Stomach (tissue), 9 donors: Measurements from ENCODE around the gene STXBP5. TPM values are rescaled to one million over a fixed set of nuclear protein-coding genes. Genes with fewer than 3 reads are reported as not detected.

Source experiments
- DNase-seq, 2 donors: peaks; one replicate each; pipeline versions ENCODE4 v3.0.0 to v3.0.0-alpha.2; 2013 to 2019
- H3K27ac ChIP-seq, 5 donors: fragments of 200-600 bp in 4 of 5; sonication (generic) in 4 of 5; one replicate each; pipeline ENCODE4 v1.5.1; 2013 to 2019; ENCODE audit warnings: mild to moderate bottlenecking in 1 of 5, moderate library complexity in 1 of 5
- H3K27me3 ChIP-seq, 3 donors: fragments of 200-600 bp; sonication (generic); one replicate each; pipeline ENCODE4 v1.5.1; 2017 to 2019; ENCODE audit warnings: mixed run types in 1 of 3
- H3K36me3 ChIP-seq, 4 donors: fragments of 200-600 bp; sonication (generic); 1 replicate in 3 of 4; 2 replicates in 1 of 4; pipeline ENCODE4 v1.5.1; 2016 to 2019
- H3K4me1 ChIP-seq, 4 donors: fragments of 200-600 bp; sonication (generic); one replicate each; pipeline ENCODE4 v1.5.1; 2016 to 2019
- H3K4me3 ChIP-seq, 4 donors: fragments of 200-600 bp; sonication (generic) in 3 of 4; one replicate each; pipeline ENCODE4 v1.5.1; 2016 to 2019; ENCODE audit warnings: mild to moderate bottlenecking in 1 of 4
- H3K9me3 ChIP-seq, 4 donors: fragments of 200-600 bp; sonication (generic); one replicate each; pipeline ENCODE4 v1.5.1; 2016 to 2019
- EP300 ChIP-seq: sonication (generic); formaldehyde crosslinking; IDR thresholded peaks from one replicate; pipeline ENCODE4 v1.6.1; 2017; ENCODE audit warnings: antibody characterized with exemption
- POLR2A ChIP-seq, 4 donors: fragments of 450-650 bp; IDR thresholded peaks; one replicate each; pipeline ENCODE4 v1.6.1; 2016; ENCODE audit warnings: antibody characterized with exemption in 4 of 4, control low read depth in 2 of 4, mild to moderate bottlenecking in 1 of 4, moderate library complexity in 1 of 4
- POLR2AphosphoS5 ChIP-seq, 3 donors: sonication (generic); formaldehyde crosslinking; IDR thresholded peaks; one replicate each; pipeline ENCODE4 v1.6.1; 2016; ENCODE audit warnings: antibody characterized with exemption in 3 of 3
- WGBS, 5 donors: extraction: QIAGEN DNeasy Blood & Tissue Kit in 3 of 5; methylation state at CpG; one replicate each; pipeline versions ENCODE4 v1.1.5 to v1.1.7; 2013 to 2018; 5-methylcytosine and 5-hydroxymethylcytosine counted together
- intact Hi-C: fragments of 100-400 bp; cut with DNase I; formaldehyde crosslinking; loops from one replicate; pipeline ENCODE4 v1.15.1; 2023; ENCODE audit warnings: low total_unique reads
- polyA plus RNA-seq, 3 donors: library from polyadenylated mRNA; stranded (reverse); fragments of 200-250 nt; gene quantifications; one replicate each; pipeline ENCODE4 v1.2.3, GENCODE V29; 2013
- total RNA-seq, 5 donors: library from RNA; depleted of rRNA; stranded (reverse); fragments of >200 nt; gene quantifications; one replicate each; pipeline versions ENCODE4 v1.1.0 to v1.2.3, GENCODE V29; 2014 to 2016
- TF ChIP-seq, protein P1 (sequence below), 7 experiments: fragments of 450-650 bp in 4 of 7; fragments of 200-600 bp in 3 of 7; sonication (generic) in 3 of 7; IDR thresholded peaks; one replicate each; pipeline ENCODE4 v1.5.1; 2016 to 2019; ENCODE audit warnings: antibody characterized with exemption in 7 of 7, control low read depth in 2 of 7, mild to moderate bottlenecking in 1 of 7
- donor health status: healthy with polysubstance abuse.
- donor health status: Bipolar disorder and iron deficiency.
- donor health status: healthy.

The STXBP5 gene
- total and polyA plus RNA-seq, 8 donors, result 5.9 to 56.2 (median 15.8) TPM

DNA sequence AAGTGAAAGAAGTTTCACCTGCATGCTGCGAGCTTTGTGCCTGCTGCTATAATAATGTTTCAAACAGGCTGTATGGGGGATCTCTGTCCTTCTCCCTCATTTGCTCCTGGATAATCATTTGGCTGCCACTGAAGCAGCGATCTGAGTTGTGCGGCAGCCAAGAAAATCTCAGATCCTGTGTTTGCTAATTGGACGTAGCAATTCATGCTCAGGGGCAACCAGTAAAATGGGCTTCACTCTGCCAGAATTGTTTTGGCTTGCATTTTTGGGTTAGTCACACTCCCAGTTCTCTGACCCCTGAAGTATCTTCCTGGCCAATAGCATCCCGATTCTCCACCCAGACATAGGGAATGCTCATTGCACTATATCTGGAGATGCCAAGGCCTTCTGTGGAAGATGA lies 13.7 kb upstream of the STXBP5 start:
- intact Hi-C loops, result no loop called here
- 58 to 78% (median 73%) methylated on average over 5 of the region's 5 CpGs for WGBS, 5 donors

DNA sequence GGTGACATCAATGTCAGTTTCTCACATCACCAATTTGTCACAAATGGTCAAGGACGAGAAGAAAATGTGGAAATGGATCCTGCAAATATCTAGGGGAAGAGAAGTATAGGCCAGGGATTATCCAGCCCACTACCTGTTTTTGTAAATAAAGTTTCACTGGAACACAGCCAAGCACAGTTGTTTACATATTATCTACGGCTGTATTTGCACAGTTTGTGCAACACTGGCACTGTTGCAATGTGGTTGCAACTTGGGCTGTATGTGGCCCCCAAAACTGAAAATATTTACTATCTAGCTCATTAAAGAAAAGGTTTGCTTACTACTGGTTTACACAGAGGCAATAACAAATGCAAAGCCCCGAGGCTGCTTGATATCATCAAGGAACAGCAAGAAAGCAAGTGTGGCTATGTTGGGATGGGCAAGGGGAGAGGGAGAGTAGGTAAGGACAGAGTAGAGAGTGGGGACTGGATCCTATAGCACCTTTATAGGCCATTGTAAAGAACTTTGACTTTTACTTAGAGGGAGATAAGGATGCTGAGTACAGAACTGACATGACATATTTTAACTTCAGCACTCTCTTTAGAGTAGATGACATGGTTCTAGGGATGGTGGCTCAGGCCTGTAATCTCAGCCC lies 11.8 kb upstream of the STXBP5 start:
- H3K4me1 ChIP-seq, result no peaks in the 10 kb centered on the region
- H3K4me3 ChIP-seq, result no peak overlapping the region
- H3K27ac ChIP-seq, result no peak overlapping the region
- WGBS, 5 donors, result 33 to 54% (median 49%) methylated on average over 3 of the region's 3 CpGs
- no peaks in the 10 kb centered on the region for H3K36me3 ChIP-seq
- H3K9me3 ChIP-seq, result no peaks in the 10 kb centered on the region
- no peaks in the 10 kb centered on the region for H3K27me3 ChIP-seq
- intact Hi-C loops, result no loop called here
- TF ChIP-seq EP300 (no peak), POLR2A (IDR thresholded peaks at IDR 0.05) (no peak), POLR2AphosphoS5 (IDR thresholded peaks at IDR 0.05) (no peak)
- TF ChIP-seq, protein P1, sequence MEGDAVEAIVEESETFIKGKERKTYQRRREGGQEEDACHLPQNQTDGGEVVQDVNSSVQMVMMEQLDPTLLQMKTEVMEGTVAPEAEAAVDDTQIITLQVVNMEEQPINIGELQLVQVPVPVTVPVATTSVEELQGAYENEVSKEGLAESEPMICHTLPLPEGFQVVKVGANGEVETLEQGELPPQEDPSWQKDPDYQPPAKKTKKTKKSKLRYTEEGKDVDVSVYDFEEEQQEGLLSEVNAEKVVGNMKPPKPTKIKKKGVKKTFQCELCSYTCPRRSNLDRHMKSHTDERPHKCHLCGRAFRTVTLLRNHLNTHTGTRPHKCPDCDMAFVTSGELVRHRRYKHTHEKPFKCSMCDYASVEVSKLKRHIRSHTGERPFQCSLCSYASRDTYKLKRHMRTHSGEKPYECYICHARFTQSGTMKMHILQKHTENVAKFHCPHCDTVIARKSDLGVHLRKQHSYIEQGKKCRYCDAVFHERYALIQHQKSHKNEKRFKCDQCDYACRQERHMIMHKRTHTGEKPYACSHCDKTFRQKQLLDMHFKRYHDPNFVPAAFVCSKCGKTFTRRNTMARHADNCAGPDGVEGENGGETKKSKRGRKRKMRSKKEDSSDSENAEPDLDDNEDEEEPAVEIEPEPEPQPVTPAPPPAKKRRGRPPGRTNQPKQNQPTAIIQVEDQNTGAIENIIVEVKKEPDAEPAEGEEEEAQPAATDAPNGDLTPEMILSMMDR (IDR thresholded peaks at IDR 0.05), result no peak
- DNase-seq, result peak in 1 of 2 donors; percentile 23

More for the DNA sequence above, 13.7 kb upstream of the STXBP5 start:
- Histone ChIP-seq H3K27me3 (no peaks in the 10 kb centered on the region), H3K36me3 (no peaks in the 10 kb centered on the region), H3K4me3 (no peak overlapping the region), H3K27ac (no peak overlapping the region), H3K4me1 (no peaks in the 10 kb centered on the region), H3K9me3 (no peaks in the 10 kb centered on the region)
- no peak for DNase-seq
- TF ChIP-seq POLR2AphosphoS5 (IDR thresholded peaks at IDR 0.05) (no peak), POLR2A (IDR thresholded peaks at IDR 0.05) (no peak), EP300 (no peak)
- TF ChIP-seq, protein P1 (IDR thresholded peaks at IDR 0.05), result no peak

DNA sequence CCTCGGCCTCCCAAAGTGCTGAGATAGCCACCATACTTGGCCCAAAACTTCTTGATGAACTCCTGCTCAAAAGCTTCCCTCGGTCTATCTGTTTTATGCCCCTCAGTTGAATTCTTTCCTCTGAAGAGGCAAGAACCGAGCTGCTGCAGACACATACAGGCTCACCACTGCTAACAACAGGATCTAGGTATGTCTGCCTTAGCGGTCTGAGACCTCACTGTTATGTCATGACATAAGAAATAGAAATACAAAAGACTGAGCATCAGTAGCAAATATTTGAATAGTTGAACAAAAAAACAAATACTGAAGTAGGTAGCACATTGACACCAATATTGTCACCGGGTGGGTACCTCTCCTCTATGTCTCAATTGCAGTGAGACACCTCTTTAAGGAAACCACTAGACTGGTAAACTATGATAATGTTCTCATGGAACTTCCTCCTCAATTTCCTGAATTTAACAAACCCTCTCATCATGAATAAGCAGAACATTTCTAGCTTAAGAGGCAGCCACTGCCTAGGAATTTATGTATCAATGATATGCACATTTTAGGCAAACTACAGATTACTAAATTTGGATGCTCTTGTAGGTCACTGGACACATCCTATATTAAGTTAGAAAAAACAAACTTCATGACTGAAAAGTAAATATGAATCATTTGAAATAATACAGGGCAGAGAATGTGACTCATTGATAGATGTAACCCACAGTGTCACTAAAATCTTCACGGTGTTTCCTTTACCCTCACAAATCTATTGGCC lies 9.4 kb upstream of the STXBP5 start:
- WGBS, 5 donors, result 78 to 86% (median 84%) methylated on average over 6 of the region's 6 CpGs
- H3K4me1 ChIP-seq, result no peaks in the 10 kb centered on the region
- TF ChIP-seq, protein P1 (IDR thresholded peaks at IDR 0.05), result no peak
- TF ChIP-seq POLR2AphosphoS5 (IDR thresholded peaks at IDR 0.05) (no peak), EP300 (no peak), POLR2A (IDR thresholded peaks at IDR 0.05) (no peak)
- H3K27ac ChIP-seq, result peak overlapping the region in 2 of 5 donors; percentile 33 to 68
- H3K4me3 ChIP-seq, result no peak overlapping the region
- intact Hi-C loops, result no loop called here
- no peak for DNase-seq
- no peaks in the 10 kb centered on the region for H3K36me3 ChIP-seq
- no peaks in the 10 kb centered on the region for H3K27me3 ChIP-seq
- H3K9me3 ChIP-seq, result no peaks in the 10 kb centered on the region

DNA sequence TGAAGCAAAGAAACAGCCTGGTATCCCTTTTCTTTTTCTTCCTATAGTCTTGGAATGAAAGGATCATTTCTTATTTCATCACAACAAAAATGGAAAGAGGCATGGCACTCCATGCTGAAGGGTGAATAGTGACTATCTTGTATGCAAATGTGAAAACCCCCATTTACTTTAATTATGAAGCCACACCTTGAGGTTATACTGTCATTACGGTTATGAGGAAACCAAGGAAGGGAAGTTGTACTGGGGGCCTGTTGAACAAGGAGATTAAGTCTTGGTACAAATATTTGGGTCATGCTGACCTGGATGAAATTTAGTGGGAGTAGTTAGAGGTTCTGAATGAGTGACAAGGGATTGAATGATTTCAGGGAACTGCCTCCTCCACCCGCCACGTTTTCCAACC lies 8.7 kb upstream of the STXBP5 start:
- 84 to 95% (median 91%) methylated on average over 3 of the region's 3 CpGs for WGBS, 5 donors
- Histone ChIP-seq H3K27ac (peak overlapping the region in 1 of 5 donors; percentile 15), H3K27me3 (no peaks in the 10 kb centered on the region), H3K36me3 (no peaks in the 10 kb centered on the region), H3K9me3 (no peaks in the 10 kb centered on the region), H3K4me1 (no peaks in the 10 kb centered on the region), H3K4me3 (no peak overlapping the region)
- DNase-seq, result no peak
- TF ChIP-seq, protein P1 (IDR thresholded peaks at IDR 0.05), result no peak
- TF ChIP-seq EP300, result no peak
- no peak for TF ChIP-seq POLR2AphosphoS5 (IDR thresholded peaks at IDR 0.05)
- no peak for TF ChIP-seq POLR2A (IDR thresholded peaks at IDR 0.05)
- intact Hi-C loops, result no loop called here
